Caco-2 (cell line): ENCODE data around the gene AKAP6. TPM values are rescaled to one million over a fixed set of nuclear protein-coding genes. Genes with fewer than 3 reads are reported as not detected.

Experiments
- BruUV-seq: library from RNA; stranded (reverse); fragments of 400-500 nt; replicated peaks from 2 replicates; lab custom pipeline; 2021; lab: Mats Ljungman, UMichigan
- CTCF ChIA-PET: fragments of 300-600 bp; sonication (Branson Sonifier 250); formaldehyde crosslinking; loops from one replicate; lab custom pipeline; 2022; ENCODE audit warnings: antibody characterized with exemption; lab: Charles Lee
- POLR2A ChIA-PET: fragments of 300-600 bp; sonication (Branson Sonifier 250); formaldehyde crosslinking; loops from one replicate; lab custom pipeline; 2022; ENCODE audit warnings: antibody characterized with exemption; lab: Charles Lee
- DNase-seq, 2 experiments: peaks; one replicate each; pipeline versions ENCODE4 v3.0.0 to v3.0.0-alpha.2; 2020 to 2022
- H3K27me3 ChIP-seq: replicated peaks from 2 replicates; pipeline ENCODE4 v1.6.0; 2011; ENCODE audit warnings: low read length; ENCODE audit not compliant: control insufficient read depth, insufficient read depth
- H3K36me3 ChIP-seq: 2 replicates; pipeline ENCODE4 v1.5.1; 2011; ENCODE audit warnings: low read length; ENCODE audit not compliant: control insufficient read depth, insufficient read depth
- H3K4me1 ChIP-seq: fragments of 250-450 bp; sonication (Bioruptor Pico); 2 replicates; pipeline ENCODE4 v1.5.1; 2020; ENCODE audit warnings: mild to moderate bottlenecking
- H3K4me3 ChIP-seq: 2 replicates; pipeline ENCODE4 v1.5.1; 2011; ENCODE audit warnings: low read depth, mild to moderate bottlenecking, control low read depth, low read length
- H3K9me3 ChIP-seq: fragments of 250-450 bp; sonication (Bioruptor Pico); 2 replicates; pipeline ENCODE4 v1.5.1; 2020; ENCODE audit warnings: mild to moderate bottlenecking, moderate library complexity
- H3K27ac Mint-ChIP-seq: one replicate; pipeline ENCODE4 v1.8.0; 2022; ENCODE audit warnings: mixed read lengths; ENCODE audit not compliant: unreplicated experiment
- H3K27me3 Mint-ChIP-seq: one replicate; pipeline ENCODE4 v1.8.0; 2022; ENCODE audit warnings: mixed read lengths; ENCODE audit not compliant: insufficient read depth, unreplicated experiment
- H3K36me3 Mint-ChIP-seq: one replicate; pipeline ENCODE4 v1.8.0; 2022; ENCODE audit warnings: mild to moderate bottlenecking, mixed read lengths; ENCODE audit not compliant: insufficient read depth, unreplicated experiment
- H3K4me1 Mint-ChIP-seq: one replicate; pipeline ENCODE4 v1.8.0; 2022; ENCODE audit warnings: low read depth, mixed read lengths; ENCODE audit not compliant: unreplicated experiment
- H3K4me3 Mint-ChIP-seq: one replicate; pipeline ENCODE4 v1.8.0; 2022; ENCODE audit warnings: mild to moderate bottlenecking, moderate library complexity, mixed read lengths; ENCODE audit not compliant: unreplicated experiment
- H3K9me3 Mint-ChIP-seq: one replicate; pipeline ENCODE4 v1.8.0; 2022; ENCODE audit warnings: mixed read lengths; ENCODE audit not compliant: unreplicated experiment
- CTCF ChIP-seq, 2 experiments: fragments of 200-600 bp in 1 of 2; IDR thresholded peaks; 1 replicate in 1 of 2; 2 replicates in 1 of 2; pipeline versions ENCODE4 v1.5.1 to v1.8.0; 2011 to 2022; ENCODE audit warnings: antibody characterized with exemption in 1 of 2, control low read depth in 1 of 2, inconsistent platforms in 1 of 2, low read depth in 1 of 2, low read length in 1 of 2, mild to moderate bottlenecking in 1 of 2, moderate library complexity in 1 of 2; ENCODE audit not compliant: insufficient read depth in 1 of 2, severe bottlenecking in 1 of 2, unreplicated experiment in 1 of 2
- intact Hi-C: fragments of 100-400 bp; cut with micrococcal nuclease; formaldehyde crosslinking; loops from one replicate; pipeline ENCODE4 v1.10.0; 2022; ENCODE audit not compliant: unreplicated experiment
- total RNA-seq: library from RNA; stranded (reverse); gene quantifications from 2 replicates; pipeline ENCODE4 v1.2.3, GENCODE V29; 2022

AKAP6 gene
- total RNA-seq, 1 experiment from 2014 or later: 3.0 TPM

DNA sequence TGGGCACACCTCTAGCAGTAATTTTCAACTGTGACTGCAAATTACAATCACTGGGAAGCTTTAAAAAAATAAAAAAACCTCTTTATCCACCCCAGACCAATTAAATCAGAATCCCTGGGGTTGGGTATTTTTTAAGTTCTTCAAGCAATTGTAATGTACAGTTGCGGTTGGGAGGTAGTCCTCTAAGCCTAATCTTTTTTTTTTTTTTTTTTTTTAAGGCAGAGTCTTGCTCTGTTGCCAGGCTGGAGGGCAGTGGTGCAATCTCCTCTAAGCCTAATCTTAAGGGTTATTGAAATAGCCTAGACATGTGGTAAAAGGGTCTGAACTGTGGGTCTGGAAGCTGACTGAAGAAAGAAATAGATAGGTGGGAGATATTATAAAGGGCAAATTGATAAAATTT lies 230.5 kb downstream of the AKAP6 start:
- no peak for DNase-seq
- H3K27ac Mint-ChIP-seq: no peak overlapping the region
- intact Hi-C loops: no loop called here
- no peaks in the 10 kb centered on the region for H3K27me3 Mint-ChIP-seq
- CTCF ChIA-PET: interaction anchor here (0.6 to 1.2 kb wide), 8 partner anchors 46 to 625 kb away, joined by 3 to 18 read pairs (median 5); no protein-coding TSS in a partner anchor
- POLR2A ChIA-PET: no interaction called here
- H3K4me1 Mint-ChIP-seq: no peaks in the 10 kb centered on the region
- Histone ChIP-seq H3K36me3 (no peaks in the 10 kb centered on the region), H3K9me3 (no peaks in the 10 kb centered on the region), H3K4me3 (no peak overlapping the region), H3K27me3 (no peaks in the 10 kb centered on the region), H3K4me1 (peaks cover 16% of the 10 kb centered on the region)
- H3K36me3 Mint-ChIP-seq: no peaks in the 10 kb centered on the region
- TF ChIP-seq CTCF (IDR thresholded peaks at IDR 0.05; ENCODE audit: insufficient read depth in 1 of 2, low read depth in 1 of 2, low read length in 1 of 2, severe bottlenecking in 1 of 2, unreplicated experiment in 1 of 2): no peak
- BruUV-seq: no TSS peak
- no peak overlapping the region for H3K4me3 Mint-ChIP-seq
- peaks cover 5% of the 10 kb centered on the region for H3K9me3 Mint-ChIP-seq

DNA sequence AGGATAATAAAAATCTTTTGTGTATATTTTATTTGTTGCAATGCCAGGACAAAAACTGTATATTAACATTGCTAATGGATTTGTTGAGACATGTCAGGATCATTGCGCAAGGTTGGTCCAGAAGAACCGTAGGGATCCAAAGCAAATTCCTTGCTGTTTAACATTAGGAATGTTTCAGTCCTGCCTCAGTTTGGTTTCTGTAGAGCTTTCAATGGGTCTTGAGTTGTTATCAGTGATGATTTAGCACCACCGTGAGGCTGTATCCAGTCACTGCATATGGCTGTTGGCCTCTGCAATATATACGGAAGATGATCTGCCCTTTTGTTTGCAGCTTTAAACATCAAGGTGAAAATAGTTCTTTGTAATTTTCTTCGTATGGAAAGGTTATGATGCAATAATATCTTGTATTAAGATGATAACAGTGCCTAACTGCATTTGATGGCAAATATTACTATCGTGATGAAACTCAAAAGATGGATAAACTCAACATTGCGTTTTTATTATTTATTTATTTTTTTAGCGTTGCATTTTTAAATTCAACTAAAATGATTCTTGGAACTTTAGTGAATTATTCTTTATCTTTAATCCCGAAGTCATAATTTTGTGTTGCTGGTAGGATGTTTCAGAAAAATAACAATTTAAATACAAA lies 231.2 kb downstream of the AKAP6 start:
- H3K27me3 ChIP-seq: no peaks in the 10 kb centered on the region
- no peak overlapping the region for H3K4me3 ChIP-seq
- BruUV-seq: no TSS peak
- H3K4me3 Mint-ChIP-seq: no peak overlapping the region
- H3K36me3 ChIP-seq: no peaks in the 10 kb centered on the region
- intact Hi-C loops: loop anchor here (1.0 to 10.0 kb wide), 6 partner anchors 87 to 1046 kb away; no protein-coding TSS in a partner anchor
- peaks cover 5% of the 10 kb centered on the region for H3K9me3 Mint-ChIP-seq
- peak; percentile 59 to 71 for DNase-seq
- H3K36me3 Mint-ChIP-seq: no peaks in the 10 kb centered on the region
- no peaks in the 10 kb centered on the region for H3K27me3 Mint-ChIP-seq
- ChIA-PET POLR2A (no interaction called here), CTCF (interaction anchor here (0.6 to 1.2 kb wide), 8 partner anchors 47 to 626 kb away, joined by 3 to 18 read pairs (median 5); no protein-coding TSS in a partner anchor)
- peaks cover 16% of the 10 kb centered on the region for H3K4me1 ChIP-seq
- no peaks in the 10 kb centered on the region for H3K9me3 ChIP-seq
- no peak overlapping the region for H3K27ac Mint-ChIP-seq
- H3K4me1 Mint-ChIP-seq: no peaks in the 10 kb centered on the region
- peak; percentile 77 to 79 for TF ChIP-seq CTCF (IDR thresholded peaks at IDR 0.05; ENCODE audit: insufficient read depth in 1 of 2, low read depth in 1 of 2, low read length in 1 of 2, severe bottlenecking in 1 of 2, unreplicated experiment in 1 of 2)

- ChIA-PET CTCF (no interaction called here), POLR2A (no interaction called here)
- no peak overlapping the region for H3K27ac Mint-ChIP-seq
These were observed 232.4 kb downstream of the AKAP6 start for GRCh38 chr14:32561520-32561919.

More at GRCh38 chr14:32561520-32561919, 232.4 kb downstream of the AKAP6 start:
- DNase-seq: no peak
- H3K9me3 ChIP-seq: no peaks in the 10 kb centered on the region
- no peak overlapping the region for H3K4me3 Mint-ChIP-seq
- H3K4me1 Mint-ChIP-seq: no peaks in the 10 kb centered on the region
- H3K36me3 Mint-ChIP-seq: no peaks in the 10 kb centered on the region
- no peaks in the 10 kb centered on the region for H3K27me3 Mint-ChIP-seq
- H3K9me3 Mint-ChIP-seq: no peaks in the 10 kb centered on the region
- H3K36me3 ChIP-seq: no peaks in the 10 kb centered on the region
- H3K27me3 ChIP-seq: no peaks in the 10 kb centered on the region
- intact Hi-C loops: loop anchor here (10.0 kb wide), 1 partner anchor 1047 kb away; no protein-coding TSS in a partner anchor
- TF ChIP-seq CTCF (IDR thresholded peaks at IDR 0.05; ENCODE audit: insufficient read depth in 1 of 2, low read depth in 1 of 2, low read length in 1 of 2, severe bottlenecking in 1 of 2, unreplicated experiment in 1 of 2): no peak
- no TSS peak for BruUV-seq
- peaks cover 16% of the 10 kb centered on the region for H3K4me1 ChIP-seq
- no peak overlapping the region for H3K4me3 ChIP-seq
